Neural cell (in vitro differentiated cells): ENCODE data around the gene TMEM17. TPM values are rescaled to one million over a fixed set of nuclear protein-coding genes. Genes with fewer than 3 reads are reported as not detected.

Experiments used
- H2AFZ ChIP-seq: fragments of 200-600, 300-800 bp; sonication (generic), shearing (Covaris generic); 2 replicates; pipeline ENCODE4 v1.6.0; 2014; ENCODE audit warnings: low read depth, mild to moderate bottlenecking, antibody characterized with exemption, low read length, moderate library complexity
- H3F3A ChIP-seq: fragments of 200-600 bp; shearing (Covaris generic); 2 replicates; pipeline ENCODE4 v1.6.1; 2016; ENCODE audit warnings: mild to moderate bottlenecking, moderate library complexity, mixed read lengths, antibody characterized with exemption, low read length; ENCODE audit not compliant: insufficient read depth, poor library complexity, severe bottlenecking
- H3K27ac ChIP-seq: fragments of 200-600, 300-800 bp; sonication (generic), shearing (Covaris generic); 2 replicates; pipeline ENCODE4 v1.5.1; 2014; ENCODE audit warnings: mild to moderate bottlenecking, low read length, moderate library complexity
- H3K27me3 ChIP-seq: fragments of 300-800, 200-600 bp; sonication (generic), shearing (Covaris generic); 2 replicates; pipeline ENCODE4 v1.6.0; 2014; ENCODE audit warnings: mild to moderate bottlenecking, low read depth, low read length, moderate library complexity; ENCODE audit not compliant: insufficient read depth
- H3K36me3 ChIP-seq: fragments of 300-800, 200-600 bp; sonication (generic), shearing (Covaris generic); 2 replicates; pipeline ENCODE4 v1.5.1; 2014; ENCODE audit warnings: mild to moderate bottlenecking, antibody characterized with exemption, low read length, moderate library complexity; ENCODE audit not compliant: insufficient read depth
- H3K4me2 ChIP-seq: fragments of 300-800, 200-600 bp; sonication (generic), shearing (Covaris generic); 2 replicates; pipeline ENCODE4 v1.6.0; 2014; ENCODE audit warnings: mild to moderate bottlenecking, low read length
- H3K4me3 ChIP-seq: fragments of 300-800, 200-600 bp; sonication (generic), shearing (Covaris generic); 2 replicates; pipeline ENCODE4 v1.5.1; 2014; ENCODE audit warnings: mild to moderate bottlenecking, low read length, moderate library complexity
- H3K79me2 ChIP-seq: fragments of 200-600 bp; shearing (Covaris generic); replicated peaks from 2 replicates; pipeline ENCODE4 v1.6.0; 2014; ENCODE audit warnings: mild to moderate bottlenecking, low read length, moderate library complexity; ENCODE audit not compliant: insufficient read depth
- H3K9ac ChIP-seq: fragments of 300-800, 200-600 bp; sonication (generic), shearing (Covaris generic); 2 replicates; pipeline ENCODE4 v1.6.1; 2016; ENCODE audit warnings: mild to moderate bottlenecking, low read length, mixed read lengths
- H3K9me2 ChIP-seq: fragments of 200-600 bp; shearing (Covaris generic); 2 replicates; pipeline ENCODE4 v1.6.1; 2016; ENCODE audit warnings: mild to moderate bottlenecking, low read length, mixed read lengths; ENCODE audit not compliant: insufficient read depth
- H3K9me3 ChIP-seq: fragments of 200-600, 300-800 bp; sonication (generic), shearing (Covaris generic); 2 replicates; pipeline ENCODE4 v1.6.1; 2016; ENCODE audit warnings: mild to moderate bottlenecking, mixed run types, low read length, moderate library complexity, mixed read lengths
- H4K20me1 ChIP-seq: fragments of 200-600 bp; shearing (Covaris generic); 2 replicates; pipeline ENCODE4 v1.6.1; 2016; ENCODE audit warnings: mild to moderate bottlenecking, mixed run types; ENCODE audit not compliant: insufficient read depth
- CTCF ChIP-seq: fragments of 450-650 bp; IDR thresholded peaks from 2 replicates; pipeline ENCODE4 v1.5.1; 2014; ENCODE audit warnings: antibody characterized with exemption, mild to moderate bottlenecking, moderate library complexity; ENCODE audit not compliant: poor library complexity, severe bottlenecking
- EP300 ChIP-seq: fragments of 450-650 bp; conservative IDR thresholded peaks from 2 replicates; pipeline ENCODE4 v1.6.1; 2014; ENCODE audit warnings: antibody characterized with exemption, mild to moderate bottlenecking, moderate library complexity; ENCODE audit not compliant: poor library complexity, severe bottlenecking
- EZH2 ChIP-seq: fragments of 200-600, 300-800 bp; shearing (Covaris generic), sonication (generic); IDR thresholded peaks from 2 replicates; pipeline ENCODE4 v1.6.1; 2014; ENCODE audit warnings: antibody characterized with exemption, low read length, borderline replicate concordance, mild to moderate bottlenecking; ENCODE audit not compliant: insufficient read depth, poor library complexity, severe bottlenecking
- MXI1 ChIP-seq: fragments of 450-650 bp; conservative IDR thresholded peaks from 2 replicates; pipeline ENCODE4 v1.6.1; 2014; ENCODE audit warnings: antibody characterized with exemption, mild to moderate bottlenecking; ENCODE audit not compliant: poor library complexity, severe bottlenecking
- POLR2AphosphoS5 ChIP-seq: IDR thresholded peaks from 2 replicates; pipeline ENCODE4 v1.6.1; 2012
- RAD21 ChIP-seq: fragments of 450-650 bp; conservative IDR thresholded peaks from 2 replicates; pipeline ENCODE4 v1.6.1; 2014; ENCODE audit warnings: antibody characterized with exemption, mild to moderate bottlenecking, moderate library complexity
- REST ChIP-seq: IDR thresholded peaks from 2 replicates; pipeline ENCODE4 v1.6.1; 2012; ENCODE audit warnings: borderline replicate concordance
- SMC3 ChIP-seq: fragments of 450-650 bp; conservative IDR thresholded peaks from 2 replicates; pipeline ENCODE4 v1.6.1; 2014; ENCODE audit warnings: antibody characterized with exemption, mild to moderate bottlenecking, moderate library complexity; ENCODE audit not compliant: poor library complexity
- TAF1 ChIP-seq: IDR thresholded peaks from 2 replicates; pipeline ENCODE4 v1.6.1; 2012; ENCODE audit warnings: low read depth
- polyA plus RNA-seq: library from polyadenylated mRNA; depleted of rRNA; stranded (reverse); fragments of >200 nt; gene quantifications from 2 replicates; pipeline ENCODE4 v1.2.3, GENCODE V29; 2014

The TMEM17 gene
- polyA plus RNA-seq, 1 donor from 2014 or later: 8.6 TPM

- Histone ChIP-seq H3K4me2 (no peak overlapping the region), H4K20me1 (no peaks in the 10 kb centered on the region), H3K36me3 (no peaks in the 10 kb centered on the region), H3K9me2 (no peaks in the 10 kb centered on the region), H3K79me2 (no peaks in the 10 kb centered on the region), H3K4me3 (no peak overlapping the region), H3K9ac (no peak overlapping the region), H2AFZ (no peak overlapping the region), H3K27ac (no peak overlapping the region), H3K9me3 (no peaks in the 10 kb centered on the region), H3F3A (no peaks in the 10 kb centered on the region), H3K27me3 (no peaks in the 10 kb centered on the region)
- no peak for TF ChIP-seq CTCF
- no peak for TF ChIP-seq RAD21
- no peak for TF ChIP-seq MXI1
- no peak for TF ChIP-seq EP300
- TF ChIP-seq SMC3: no peak
- no peak for TF ChIP-seq REST
- TF ChIP-seq TAF1: no peak
- TF ChIP-seq POLR2AphosphoS5: no peak
- TF ChIP-seq EZH2: no peak
These were observed 36.4 kb downstream of the TMEM17 start for GRCh38 chr2:62469548-62469947.

DNA sequence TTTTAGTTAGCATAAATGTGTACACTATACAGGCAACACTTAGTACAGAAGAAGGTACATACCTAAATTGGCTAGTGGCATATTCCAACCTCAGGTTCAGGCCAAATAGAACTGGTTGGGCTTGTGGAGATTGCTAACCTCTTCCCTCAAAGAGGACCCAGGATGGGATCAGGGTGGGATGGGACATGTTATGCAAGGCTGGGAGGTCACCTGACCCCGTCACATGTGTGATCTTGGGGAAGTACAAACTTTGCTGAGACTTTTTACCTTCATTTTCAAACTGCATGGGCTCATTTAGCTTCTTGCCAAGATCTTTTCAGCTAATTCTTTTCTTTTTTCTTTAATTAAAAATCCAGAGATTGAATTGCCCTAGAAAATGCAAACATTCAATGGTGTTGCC lies 36.9 kb downstream of the TMEM17 start:
- no peak overlapping the region for H3K4me3 ChIP-seq
- H2AFZ ChIP-seq: no peak overlapping the region
- no peak overlapping the region for H3K9ac ChIP-seq
- TF ChIP-seq POLR2AphosphoS5: no peak
- no peak for TF ChIP-seq CTCF
- TF ChIP-seq EZH2: no peak
- no peak for TF ChIP-seq MXI1
- no peak for TF ChIP-seq TAF1
- TF ChIP-seq RAD21: no peak
- TF ChIP-seq REST: no peak
- no peak for TF ChIP-seq EP300
- TF ChIP-seq SMC3: no peak
- H4K20me1 ChIP-seq: no peaks in the 10 kb centered on the region
- no peaks in the 10 kb centered on the region for H3K9me2 ChIP-seq
- H3K79me2 ChIP-seq: no peaks in the 10 kb centered on the region
- H3F3A ChIP-seq: no peaks in the 10 kb centered on the region
- H3K27ac ChIP-seq: no peak overlapping the region
- no peaks in the 10 kb centered on the region for H3K9me3 ChIP-seq
- H3K27me3 ChIP-seq: no peaks in the 10 kb centered on the region
- no peak overlapping the region for H3K4me2 ChIP-seq
- H3K36me3 ChIP-seq: no peaks in the 10 kb centered on the region
